Erythroblast (primary cell): ENCODE measurements around the gene MOXD1.

Source experiments
- GATA1 ChIP-seq: IDR thresholded peaks from 2 replicates; pipeline ENCODE4 v1.6.1; 2011; ENCODE audit warnings: low read depth, mild to moderate bottlenecking, control low read depth, low read length, moderate library complexity
- POLR2A ChIP-seq: IDR thresholded peaks from 2 replicates; pipeline ENCODE4 v1.6.1; 2011; ENCODE audit warnings: mild to moderate bottlenecking, low read length

- TF ChIP-seq POLR2A = no peak
- TF ChIP-seq GATA1 = no peak
Observed at GRCh38 chr6:132316970-132317369, 84.3 kb downstream of the MOXD1 start.
